ENCODE data around the gene PFDN2. TPM values are rescaled to one million over a fixed set of nuclear protein-coding genes. Genes with fewer than 3 reads are reported as not detected.

The PFDN2 gene
- total and polyA plus RNA-seq, 2 donors (not counting 3 experiments of a cell fraction or from before 2014, with no cell fraction given): 104 to 157 TPM

GRCh38 chr1:161096530-161096929, 21.3 kb downstream of the PFDN2 start:
- Histone ChIP-seq H4K20me1 (replicated peaks; ENCODE audit: control insufficient read depth, extremely low read depth, insufficient read depth, low read length) (no peaks in the 10 kb centered on the region), H3K79me2 (ENCODE audit: control insufficient read depth, insufficient read depth, low read length) (no peaks in the 10 kb centered on the region), H2AFZ (ENCODE audit: low read depth, low read length) (no peak overlapping the region), H3K4me2 (ENCODE audit: insufficient read depth, low read length) (no peak overlapping the region), H3K27ac (ENCODE audit: insufficient read depth, low read depth, low read length) (no peak overlapping the region), H3K9ac (replicated peaks; ENCODE audit: extremely low read depth, insufficient read depth, low read length) (no peak overlapping the region), H3K4me1 (ENCODE audit: control insufficient read depth, extremely low read depth, insufficient read depth, low read length) (peaks cover 8% of the 10 kb centered on the region), H3K27me3 (ENCODE audit: control insufficient read depth in 2 of 2, insufficient read depth in 2 of 2, low read length in 2 of 2) (no peaks in the 10 kb centered on the region), H3K36me3 (ENCODE audit: control insufficient read depth in 2 of 2, extremely low read depth in 1 of 2, insufficient read depth in 2 of 2, low read length in 2 of 2) (peaks cover 4 to 5% of the 10 kb centered on the region in 2 experiments), H3K4me3 (replicated peaks in 1 of 3; ENCODE audit: insufficient read depth in 1 of 3, low read depth in 1 of 3, low read length in 3 of 3) (no peak overlapping the region), H3K9me3 (replicated peaks; ENCODE audit: control insufficient read depth, insufficient read depth, low read length) (no peaks in the 10 kb centered on the region), H3K9me1 (replicated peaks; ENCODE audit: control insufficient read depth, extremely low read depth, insufficient read depth, low read length) (no peaks in the 10 kb centered on the region)
- BruUV-seq (replicated peaks): no TSS peak
- no peak for FAIRE-seq
- intact Hi-C loops (cut with micrococcal nuclease) (loop anchor here (2.0 to 5.0 kb wide), 2 partner anchors 262 to 369 kb away; no protein-coding TSS in a partner anchor), dilution Hi-C loops (cut with MboI; ENCODE audit: extremely low pct_ligation_motif_present, low sequenced_read_pairs) (no loop called here)
- no peak for TF ChIP-seq MYC (IDR thresholded peaks at IDR 0.05; ENCODE audit: low read depth, low read length)
- no peak for TF ChIP-seq POLR2AphosphoS5 (IDR thresholded peaks at IDR 0.05; ENCODE audit: insufficient read depth, low read depth, low read length)
- TF ChIP-seq POLR2A (IDR thresholded peaks at IDR 0.05; ENCODE audit: low read depth, low read length): no peak
- TF ChIP-seq EZH2 (IDR thresholded peaks at IDR 0.05; ENCODE audit: borderline replicate concordance, low read depth, low read length, severe bottlenecking): no peak
- TF ChIP-seq FOS (IDR thresholded peaks at IDR 0.05; ENCODE audit: borderline replicate concordance, insufficient read depth, low read length): no peak
- no peak for TF ChIP-seq JUN (IDR thresholded peaks at IDR 0.05; ENCODE audit: borderline replicate concordance, insufficient read depth, insufficient read length, low read depth)
- TF ChIP-seq, protein P1, sequence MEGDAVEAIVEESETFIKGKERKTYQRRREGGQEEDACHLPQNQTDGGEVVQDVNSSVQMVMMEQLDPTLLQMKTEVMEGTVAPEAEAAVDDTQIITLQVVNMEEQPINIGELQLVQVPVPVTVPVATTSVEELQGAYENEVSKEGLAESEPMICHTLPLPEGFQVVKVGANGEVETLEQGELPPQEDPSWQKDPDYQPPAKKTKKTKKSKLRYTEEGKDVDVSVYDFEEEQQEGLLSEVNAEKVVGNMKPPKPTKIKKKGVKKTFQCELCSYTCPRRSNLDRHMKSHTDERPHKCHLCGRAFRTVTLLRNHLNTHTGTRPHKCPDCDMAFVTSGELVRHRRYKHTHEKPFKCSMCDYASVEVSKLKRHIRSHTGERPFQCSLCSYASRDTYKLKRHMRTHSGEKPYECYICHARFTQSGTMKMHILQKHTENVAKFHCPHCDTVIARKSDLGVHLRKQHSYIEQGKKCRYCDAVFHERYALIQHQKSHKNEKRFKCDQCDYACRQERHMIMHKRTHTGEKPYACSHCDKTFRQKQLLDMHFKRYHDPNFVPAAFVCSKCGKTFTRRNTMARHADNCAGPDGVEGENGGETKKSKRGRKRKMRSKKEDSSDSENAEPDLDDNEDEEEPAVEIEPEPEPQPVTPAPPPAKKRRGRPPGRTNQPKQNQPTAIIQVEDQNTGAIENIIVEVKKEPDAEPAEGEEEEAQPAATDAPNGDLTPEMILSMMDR (IDR thresholded peaks at IDR 0.05; ENCODE audit: extremely low read depth in 1 of 2, insufficient read depth in 1 of 2, low read depth in 1 of 2, low read length in 2 of 2): no peak
- no peak for TF ChIP-seq GATA2 (IDR thresholded peaks at IDR 0.05; ENCODE audit: insufficient read depth, insufficient read length, low read depth, low read length)
- TF ChIP-seq, protein P2, sequence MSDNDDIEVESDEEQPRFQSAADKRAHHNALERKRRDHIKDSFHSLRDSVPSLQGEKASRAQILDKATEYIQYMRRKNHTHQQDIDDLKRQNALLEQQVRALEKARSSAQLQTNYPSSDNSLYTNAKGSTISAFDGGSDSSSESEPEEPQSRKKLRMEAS (IDR thresholded peaks at IDR 0.05; ENCODE audit: insufficient read depth, insufficient read length): no peak
- ChIA-PET CTCF (interaction anchor here (0.7 to 7.6 kb wide), 14 partner anchors 9 to 261 kb away, joined by 3 to 197 read pairs (median 8); partner anchors contain the start of genes DEDD, F11R and USF1), POLR2A (no interaction called here)
- no peak for DNase-seq (ENCODE audit: low read depth, low spot score)
